HG03342 (cell line): ENCODE results near the gene ST6GALNAC5.

Experiments used
- ATAC-seq: cut with Tn5 transposase; IDR thresholded peaks from one replicate; pipeline ENCODE4 v1.9.1; 2021; ENCODE audit warnings: mild to moderate bottlenecking, moderate library complexity; ENCODE audit not compliant: unreplicated experiment

The ST6GALNAC5 gene

GRCh38 chr1:77039739-77040138, 172.5 kb downstream of the ST6GALNAC5 start:
- ATAC-seq = no peak

GRCh38 chr1:77040826-77041225, 173.5 kb downstream of the ST6GALNAC5 start:
- ATAC-seq = no peak

- no peak for ATAC-seq
These were observed 177.0 kb downstream of the ST6GALNAC5 start for GRCh38 chr1:77044133-77044849.

GRCh38 chr1:77047575-77047974, 180.3 kb downstream of the ST6GALNAC5 start:
- ATAC-seq = no peak

GRCh38 chr1:77047978-77048614, 180.8 kb downstream of the ST6GALNAC5 start:
- no peak for ATAC-seq

- ATAC-seq = no peak
These were observed 181.3 kb downstream of the ST6GALNAC5 start for GRCh38 chr1:77048615-77049005.

GRCh38 chr1:77051425-77051824, 184.1 kb downstream of the ST6GALNAC5 start:
- ATAC-seq = no peak

GRCh38 chr1:77056525-77056924, 189.2 kb downstream of the ST6GALNAC5 start:
- ATAC-seq = no peak

GRCh38 chr1:77057994-77058585, 190.8 kb downstream of the ST6GALNAC5 start:
- ATAC-seq = no peak

GRCh38 chr1:77060000-77060399, 192.7 kb downstream of the ST6GALNAC5 start:
- no peak for ATAC-seq

GRCh38 chr1:77061162-77061561, 193.9 kb downstream of the ST6GALNAC5 start:
- ATAC-seq = no peak

- ATAC-seq = no peak
These were observed 195.8 kb downstream of the ST6GALNAC5 start for GRCh38 chr1:77063118-77063517.

- ATAC-seq = no peak
These were observed 197.0 kb downstream of the ST6GALNAC5 start for GRCh38 chr1:77064246-77064645.

GRCh38 chr1:77065693-77066342, 198.5 kb downstream of the ST6GALNAC5 start:
- no peak for ATAC-seq

GRCh38 chr1:77068013-77068412, 200.7 kb downstream of the ST6GALNAC5 start:
- ATAC-seq = no peak

GRCh38 chr1:77076759-77077158, 209.5 kb downstream of the ST6GALNAC5 start:
- ATAC-seq = no peak

GRCh38 chr1:77081834-77082233, 214.6 kb downstream of the ST6GALNAC5 start:
- ATAC-seq = no peak

- ATAC-seq = no peak
These were observed 217.2 kb downstream of the ST6GALNAC5 start for GRCh38 chr1:77084457-77084856.

- ATAC-seq = no peak
These were observed 217.8 kb downstream of the ST6GALNAC5 start for GRCh38 chr1:77085109-77085508.

- no peak for ATAC-seq
These were observed 222.5 kb downstream of the ST6GALNAC5 start for GRCh38 chr1:77089756-77090155.

- ATAC-seq = no peak
These were observed 228.0 kb downstream of the ST6GALNAC5 start for GRCh38 chr1:77095236-77095635.
